ENCODE measurements around the gene BLTP3B. TPM values are rescaled to one million over a fixed set of nuclear protein-coding genes. Genes with fewer than 3 reads are reported as not detected.

BLTP3B gene
- total RNA-seq, 1 donor from 2014 or later: 11.2 TPM

- no peak for DNase-seq (ENCODE audit: low read depth in 2 of 2)
These were observed 16.9 kb upstream of the BLTP3B start for GRCh38 chr12:100159391-100160104.

DNA sequence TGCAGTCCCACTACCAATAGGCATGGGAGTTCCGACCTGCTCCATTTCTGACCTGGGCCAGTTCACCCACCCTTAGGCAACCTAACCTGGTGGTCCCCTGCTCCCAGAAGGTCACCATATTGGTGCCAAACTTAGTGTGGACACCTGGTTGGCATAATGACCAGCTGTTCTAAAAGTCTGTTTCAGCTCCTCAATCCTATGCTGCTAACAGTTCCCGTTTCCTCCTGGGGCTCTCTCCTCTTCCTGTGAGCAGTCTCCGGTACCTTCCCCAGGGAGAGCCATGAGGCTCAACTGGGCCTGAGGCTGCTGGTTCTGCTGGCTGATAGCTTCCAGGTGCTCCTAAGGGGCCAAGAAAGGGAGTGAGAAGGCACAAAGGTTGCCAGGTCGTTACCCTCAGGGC, 15.9 kb upstream of the BLTP3B start:
- no peak for DNase-seq (ENCODE audit: low read depth in 2 of 2)

DNA sequence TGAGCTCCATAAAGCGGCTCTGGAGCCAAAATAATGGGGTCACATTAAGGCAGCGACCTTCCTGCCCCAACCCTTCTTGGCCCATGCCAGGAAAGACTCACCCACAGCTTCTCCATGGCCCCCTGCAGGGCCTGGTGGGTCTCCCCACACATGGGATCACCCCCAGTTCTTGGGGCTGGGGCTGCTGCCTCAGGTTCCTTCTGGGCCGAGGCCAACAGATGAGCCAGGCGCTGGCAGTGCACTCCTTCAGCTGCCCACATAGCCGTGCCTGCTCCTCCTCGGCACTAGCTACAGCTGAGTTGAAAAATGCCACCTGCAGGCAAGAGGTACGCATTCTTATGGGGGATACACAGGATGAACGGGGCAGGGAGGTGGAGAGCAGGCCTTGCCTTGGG, 14.8 kb upstream of the BLTP3B start:
- DNase-seq (ENCODE audit: low read depth in 2 of 2): no peak

GRCh38 chr12:100156731-100157426, 14.2 kb upstream of the BLTP3B start:
- no peak for DNase-seq (ENCODE audit: low read depth in 2 of 2)

DNA sequence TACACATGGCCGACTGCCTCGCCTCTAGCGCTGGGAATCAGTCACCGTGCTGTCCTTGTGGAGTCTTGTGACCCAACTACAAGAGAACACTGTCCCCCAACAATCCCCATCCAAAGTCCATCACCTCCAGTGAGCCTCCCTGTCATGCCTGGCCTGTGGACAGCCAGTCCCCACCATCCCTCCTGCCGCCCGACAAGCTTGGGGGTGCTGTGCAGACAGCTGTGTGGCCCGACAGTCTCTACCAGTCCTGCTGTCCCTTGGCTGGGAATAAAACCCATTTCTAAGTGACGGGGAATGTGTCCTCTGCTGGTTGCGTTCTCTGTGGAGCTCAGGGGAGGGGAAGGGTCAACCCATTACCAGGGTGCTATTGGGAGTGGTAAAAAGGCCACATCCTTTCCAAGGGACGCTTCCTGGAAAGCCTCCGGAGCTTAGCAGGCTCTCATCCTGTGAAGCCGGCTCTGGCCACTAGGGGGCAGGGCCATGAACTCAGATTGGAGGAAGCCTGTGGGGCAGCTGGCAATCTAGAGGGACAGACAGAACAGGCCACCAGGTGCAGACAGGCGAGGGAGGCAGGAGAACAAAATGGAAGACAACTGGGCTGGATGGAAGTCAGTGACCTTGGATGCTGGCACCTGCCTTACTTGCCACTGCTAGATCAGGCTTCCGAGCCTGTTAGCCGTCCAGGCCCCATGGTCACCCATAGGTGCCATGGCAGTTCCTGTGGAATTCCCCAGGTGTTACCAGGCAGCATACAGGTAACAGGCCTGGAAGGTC, 12.0 kb upstream of the BLTP3B start:
- peak in 1 of 2 donors; percentile 59 for DNase-seq (ENCODE audit: low read depth in 2 of 2)

DNA sequence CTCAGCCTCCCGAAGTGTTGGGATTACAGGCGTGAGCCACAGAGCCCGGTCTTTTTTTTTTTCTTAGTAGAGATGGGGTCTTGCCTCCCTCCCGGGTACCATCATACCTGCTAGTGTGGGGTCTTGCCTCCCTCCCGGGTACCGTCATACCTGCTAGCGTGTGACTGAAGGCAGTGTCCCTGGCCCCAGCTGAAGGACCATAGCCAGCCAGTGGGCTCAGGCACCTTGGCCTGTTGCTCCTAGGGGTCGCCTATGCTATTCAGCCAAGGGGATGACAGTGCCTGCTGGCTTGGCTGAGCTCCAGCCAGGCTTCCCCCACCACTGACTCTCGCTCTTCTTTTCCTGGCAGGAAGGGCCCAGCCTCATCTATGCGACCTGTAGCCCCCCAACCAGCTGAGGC, 10.5 kb upstream of the BLTP3B start:
- DNase-seq (ENCODE audit: low read depth in 2 of 2): no peak

DNA sequence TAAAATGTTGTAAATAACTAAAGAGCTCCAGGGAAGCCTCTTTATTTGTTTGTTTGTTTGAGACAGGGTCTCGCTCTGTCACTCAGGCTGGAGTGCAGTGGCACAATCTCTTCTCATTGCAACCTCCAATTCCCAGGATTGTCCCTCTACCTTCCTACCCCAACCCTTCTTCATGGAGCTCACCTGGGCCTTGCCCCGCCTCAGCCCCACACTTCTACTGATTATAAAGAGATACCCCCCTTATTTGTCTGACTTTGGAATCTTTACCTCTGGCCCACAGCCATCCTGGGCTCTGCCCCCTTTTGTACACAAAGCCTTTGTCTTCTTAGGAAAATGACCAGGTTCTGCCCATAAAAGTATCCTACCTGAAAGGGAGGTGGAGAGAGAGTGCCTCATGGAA, 9.1 kb upstream of the BLTP3B start:
- DNase-seq (ENCODE audit: low read depth in 2 of 2): no peak

DNA sequence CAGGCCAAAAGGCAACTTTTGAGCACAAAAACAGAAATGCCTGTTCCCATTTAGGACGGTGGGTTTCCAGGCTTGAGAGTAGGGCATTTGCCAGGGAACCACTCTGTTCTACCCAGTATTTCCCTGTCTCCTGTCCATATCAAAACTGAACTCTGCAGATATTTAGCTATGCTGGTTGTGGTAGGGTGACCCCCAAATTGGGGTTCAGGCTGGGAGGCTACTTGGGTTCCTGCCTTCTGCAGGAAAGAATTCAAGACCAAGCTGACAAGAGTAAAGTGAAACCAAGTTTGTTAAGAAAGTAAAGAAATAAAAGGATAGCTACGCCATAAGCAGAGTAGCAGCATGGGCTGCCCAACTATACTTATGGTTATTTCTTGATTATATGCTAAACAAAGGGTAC, 3.6 kb upstream of the BLTP3B start:
- DNase-seq (ENCODE audit: low read depth in 2 of 2): no peak

GRCh38 chr12:100145643-100146042, 3.0 kb upstream of the BLTP3B start:
- DNase-seq (ENCODE audit: low read depth in 2 of 2): no peak

- peak in 1 of 2 donors; percentile 52 for DNase-seq (ENCODE audit: low read depth in 2 of 2)
These were observed 450 bp downstream of the BLTP3B start for GRCh38 chr12:100141998-100142850.

- peak in 1 of 2 donors; percentile 67 for DNase-seq (ENCODE audit: low read depth in 2 of 2)
These were observed 1.0 kb downstream of the BLTP3B start for GRCh38 chr12:100141666-100141997.

- DNase-seq (ENCODE audit: low read depth in 2 of 2): no peak
These were observed 3.9 kb downstream of the BLTP3B start for GRCh38 chr12:100138803-100139098.

GRCh38 chr12:100138048-100138802, 4.4 kb downstream of the BLTP3B start:
- DNase-seq (ENCODE audit: low read depth in 2 of 2): peak in 1 of 2 donors; percentile 40

- no peak for DNase-seq (ENCODE audit: low read depth in 2 of 2)
These were observed 9.5 kb downstream of the BLTP3B start for GRCh38 chr12:100133200-100133599.

- no peak for DNase-seq (ENCODE audit: low read depth in 2 of 2)
These were observed 14.2 kb downstream of the BLTP3B start for GRCh38 chr12:100128512-100128908.

DNA sequence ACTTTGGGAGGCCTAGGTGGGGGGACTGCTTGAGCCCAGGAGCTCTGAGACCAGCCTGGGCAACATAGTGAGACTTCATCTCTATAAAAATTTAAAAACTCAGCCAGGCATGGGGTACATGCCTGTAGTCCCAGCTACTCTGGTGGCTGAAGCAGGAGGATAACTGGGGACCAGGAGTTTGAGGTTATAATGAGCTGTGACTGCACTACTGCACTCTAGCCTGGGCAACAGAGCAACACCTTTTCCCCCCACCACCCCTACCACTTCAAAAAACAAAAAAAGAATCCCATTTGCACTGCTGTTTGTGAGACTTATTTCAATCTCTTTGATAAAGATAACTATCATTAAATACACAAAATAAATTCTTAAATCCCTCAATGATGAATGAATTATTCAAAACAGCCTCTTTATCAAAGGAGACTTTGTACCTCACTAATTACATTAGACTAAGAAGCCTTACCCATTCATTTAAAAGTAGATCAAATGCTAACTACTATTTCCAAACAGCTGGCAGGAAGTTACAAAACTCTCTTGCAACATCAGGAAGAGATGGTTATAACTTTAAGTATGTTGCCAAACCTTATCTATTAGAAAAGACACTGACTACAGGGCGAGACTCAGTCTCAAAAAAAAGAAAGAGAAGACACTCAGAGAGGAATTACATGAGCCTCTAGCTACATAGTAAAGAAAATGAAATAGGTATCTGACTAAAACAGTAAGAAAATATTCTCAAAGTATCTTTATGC, 14.7 kb downstream of the BLTP3B start:
- DNase-seq (ENCODE audit: low read depth in 2 of 2): no peak

DNA sequence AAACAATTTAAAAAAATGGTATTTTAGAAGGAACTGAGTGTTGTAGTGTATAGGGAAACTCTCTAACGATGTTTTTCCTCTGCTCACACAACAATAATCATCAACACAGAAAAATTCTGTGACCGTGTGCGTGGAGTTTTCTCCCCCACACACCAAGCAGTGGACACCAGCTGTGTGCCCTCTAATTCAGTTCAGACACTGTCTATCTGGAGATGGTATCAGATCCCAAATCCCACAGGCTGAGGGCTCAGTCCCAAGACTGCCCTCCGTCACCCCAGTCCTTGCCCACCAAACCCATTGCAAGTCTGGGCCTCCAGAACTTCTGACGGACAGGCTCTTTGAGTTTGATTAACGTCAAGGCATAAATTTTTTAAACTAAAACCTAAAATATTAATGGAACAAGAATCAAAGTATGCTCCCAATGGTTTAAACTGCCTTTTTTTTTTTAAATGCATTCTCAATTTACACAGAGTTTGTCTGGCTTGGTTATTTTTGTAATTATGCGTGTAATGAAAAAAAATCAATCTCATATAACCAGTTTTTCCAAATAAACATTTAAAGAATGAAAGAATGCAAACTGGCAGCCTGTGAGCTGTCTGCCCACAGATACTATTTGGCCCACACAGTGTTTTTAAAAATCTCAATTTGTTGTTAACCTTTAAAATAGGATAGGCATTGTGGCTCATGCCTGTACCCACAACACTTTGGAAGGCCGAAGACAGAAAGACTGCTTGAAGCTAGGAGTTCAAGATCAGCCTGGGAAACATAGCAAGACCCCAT, 19.2 kb downstream of the BLTP3B start:
- DNase-seq (ENCODE audit: low read depth in 2 of 2): no peak

DNA sequence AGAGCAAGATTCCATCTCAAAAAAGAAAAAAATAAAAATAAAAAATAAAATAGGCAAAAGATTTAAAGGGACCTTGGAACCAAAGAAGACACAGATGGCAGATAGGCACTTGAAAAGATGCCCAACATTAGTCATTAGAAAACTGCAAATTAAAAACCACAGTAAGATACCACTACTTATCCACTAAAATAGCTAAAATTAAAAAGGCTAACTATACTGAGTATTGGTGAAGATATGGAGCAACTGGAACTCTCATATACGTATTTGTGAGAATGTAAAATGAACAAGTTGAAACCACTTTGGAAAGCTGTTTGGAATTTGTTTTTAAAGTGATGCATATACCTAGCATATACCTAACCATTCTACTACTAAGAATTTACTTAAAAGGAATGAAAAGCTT, 22.3 kb downstream of the BLTP3B start:
- no peak for DNase-seq (ENCODE audit: low read depth in 2 of 2)

DNA sequence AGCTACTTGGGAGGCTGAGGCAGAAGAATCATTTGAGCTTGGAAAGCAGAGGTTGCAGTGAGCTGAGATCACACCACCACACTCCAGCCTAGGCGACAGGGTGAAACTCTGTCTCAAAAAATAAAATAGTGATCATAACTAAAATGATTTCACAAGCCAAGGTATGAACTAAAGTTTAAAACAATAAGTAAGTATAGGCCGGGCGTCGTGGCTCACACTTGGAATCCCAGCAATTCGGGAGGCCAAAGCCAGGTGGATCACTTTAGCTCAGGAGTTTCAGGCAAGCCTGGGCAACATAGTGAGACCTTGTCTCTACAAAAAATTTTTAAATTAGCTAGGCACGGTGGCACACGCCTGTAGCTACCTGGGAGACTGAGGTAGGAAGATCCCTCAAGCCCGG, 27.4 kb downstream of the BLTP3B start:
- DNase-seq (ENCODE audit: low read depth in 2 of 2): no peak

GRCh38 chr12:100114574-100114973, 28.1 kb downstream of the BLTP3B start:
- no peak for DNase-seq (ENCODE audit: low read depth in 2 of 2)
